GM12875 (cell line): ENCODE results near the gene UPK1A.

ENCODE experiments used
- H3K4me3 ChIP-seq: one replicate; pipeline ENCODE4 v1.5.1; 2011; ENCODE audit warnings: low read depth, low read length, control low read depth
- CTCF ChIP-seq: IDR thresholded peaks from 2 replicates; pipeline ENCODE4 v1.5.1; 2011; ENCODE audit warnings: low read depth, mild to moderate bottlenecking, control low read depth, inconsistent platforms, low read length, moderate library complexity, borderline replicate concordance; ENCODE audit not compliant: insufficient read depth

The UPK1A gene

GRCh38 chr19:35665157-35665556, 1.2 kb upstream of the UPK1A start:
- no peak for TF ChIP-seq CTCF
- no peak overlapping the region for H3K4me3 ChIP-seq

- no peak for TF ChIP-seq CTCF
- H3K4me3 ChIP-seq: no peak overlapping the region
Measured at GRCh38 chr19:35665604-35666003, 713 bp upstream of the UPK1A start.

GRCh38 chr19:35669566-35669965, 3.2 kb downstream of the UPK1A start:
- no peak overlapping the region for H3K4me3 ChIP-seq
- TF ChIP-seq CTCF: no peak

GRCh38 chr19:35669974-35670373, 3.7 kb downstream of the UPK1A start:
- TF ChIP-seq CTCF: no peak
- H3K4me3 ChIP-seq: no peak overlapping the region

- no peak overlapping the region for H3K4me3 ChIP-seq
- no peak for TF ChIP-seq CTCF
Measured at GRCh38 chr19:35670686-35671085, 4.4 kb downstream of the UPK1A start.

GRCh38 chr19:35671818-35672217, 5.5 kb downstream of the UPK1A start:
- no peak for TF ChIP-seq CTCF
- no peak overlapping the region for H3K4me3 ChIP-seq

- peak overlapping the region; percentile 18 for H3K4me3 ChIP-seq
- no peak for TF ChIP-seq CTCF
Measured at GRCh38 chr19:35673121-35673804, 6.9 kb downstream of the UPK1A start.
